GM18951 (cell line): Measurements from ENCODE around the gene TSPAN11.
"Not testable (repeated sequence)": the region's sequence is repeated elsewhere in the genome, so short reads cannot be mapped to it uniquely, and the experiment has no call there.

Experiments
- POLR2A ChIP-seq: IDR thresholded peaks from 4 replicates; pipeline ENCODE4 v1.6.1; 2011; ENCODE audit warnings: mild to moderate bottlenecking; ENCODE audit not compliant: insufficient read length, insufficient read depth; ENCODE audit errors: extremely low read depth
- in situ Hi-C: fragments of 300-500 bp; cut with MboI; formaldehyde crosslinking; loops from one replicate; pipeline ENCODE4 v1.12.0; 2022; ENCODE audit warnings: low sequenced_read_pairs, mixed read lengths, inconsistent platforms; ENCODE audit not compliant: unreplicated experiment

The TSPAN11 gene

GRCh38 chr12:31021809-31022494 is 95.4 kb downstream of the TSPAN11 start:
- in situ Hi-C loops: no loop called here
- no peak for TF ChIP-seq POLR2A

GRCh38 chr12:31023271-31023724 is 96.8 kb downstream of the TSPAN11 start:
- in situ Hi-C loops: no loop called here
- no peak for TF ChIP-seq POLR2A

GRCh38 chr12:31026202-31026601 is 99.7 kb downstream of the TSPAN11 start:
- in situ Hi-C loops: no loop called here
- TF ChIP-seq POLR2A: no peak

- in situ Hi-C loops: not testable (repeated sequence)
Observed at GRCh38 chr12:31027006-31027405, 100.5 kb downstream of the TSPAN11 start.

GRCh38 chr12:31029468-31029867 is 102.9 kb downstream of the TSPAN11 start:
- TF ChIP-seq POLR2A: no peak
- in situ Hi-C loops: no loop called here

- no peak for TF ChIP-seq POLR2A
- in situ Hi-C loops: no loop called here
Observed at GRCh38 chr12:31029916-31030562, 103.5 kb downstream of the TSPAN11 start.

GRCh38 chr12:31031951-31032335 is 105.4 kb downstream of the TSPAN11 start:
- in situ Hi-C loops: no loop called here
- TF ChIP-seq POLR2A: no peak

GRCh38 chr12:31033146-31033545 is 106.6 kb downstream of the TSPAN11 start:
- no peak for TF ChIP-seq POLR2A
- in situ Hi-C loops: no loop called here

- in situ Hi-C loops: no loop called here
- TF ChIP-seq POLR2A: no peak
Observed at GRCh38 chr12:31033681-31034080, 107.1 kb downstream of the TSPAN11 start.

- no peak for TF ChIP-seq POLR2A
- in situ Hi-C loops: no loop called here
Observed at GRCh38 chr12:31034372-31034771, 107.8 kb downstream of the TSPAN11 start.

- no peak for TF ChIP-seq POLR2A
- in situ Hi-C loops: no loop called here
Observed at GRCh38 chr12:31035226-31035625, 108.7 kb downstream of the TSPAN11 start.

- TF ChIP-seq POLR2A: no peak
- in situ Hi-C loops: no loop called here
Observed at GRCh38 chr12:31035967-31036665, 109.6 kb downstream of the TSPAN11 start.

GRCh38 chr12:31037028-31037427 is 110.5 kb downstream of the TSPAN11 start:
- in situ Hi-C loops: no loop called here
- no peak for TF ChIP-seq POLR2A

GRCh38 chr12:31037931-31038330 is 111.4 kb downstream of the TSPAN11 start:
- in situ Hi-C loops: no loop called here

GRCh38 chr12:31041033-31041564 is 114.6 kb downstream of the TSPAN11 start:
- TF ChIP-seq POLR2A: no peak

More at GRCh38 chr12:31037931-31038330, 111.4 kb downstream of the TSPAN11 start:
- no peak for TF ChIP-seq POLR2A

More at GRCh38 chr12:31041033-31041564, 114.6 kb downstream of the TSPAN11 start:
- in situ Hi-C loops: no loop called here
